DND-41 (cell line): ENCODE data around the gene FNDC10.

Experiments used
- ATAC-seq: fragments of 200-7000 bp; cut with Tn5 transposase; 3 replicates; pipeline ENCODE4 v1.9.1; 2021; ENCODE audit warnings: low read depth; ENCODE audit not compliant: insufficient read depth
- DNase-seq: peaks from one replicate; pipeline ENCODE4 v3.0.0-alpha.2; 2020
- H2AFZ ChIP-seq: 2 replicates; pipeline ENCODE4 v1.6.0; 2012; ENCODE audit warnings: low read depth, low read length
- H3K27ac ChIP-seq: 2 replicates; pipeline ENCODE4 v1.5.1; 2012; ENCODE audit warnings: low read length, inconsistent platforms
- H3K27me3 ChIP-seq: fragments of 200-600 bp; sonication (generic); 2 replicates; pipeline ENCODE4 v1.6.0; 2012; ENCODE audit warnings: low read length, mild to moderate bottlenecking, inconsistent platforms; ENCODE audit not compliant: insufficient read depth, poor library complexity
- H3K36me3 ChIP-seq: 2 replicates; pipeline ENCODE4 v1.5.1; 2012; ENCODE audit warnings: low read length, inconsistent platforms; ENCODE audit not compliant: insufficient read depth
- H3K4me1 ChIP-seq: 2 replicates; pipeline ENCODE4 v1.5.1; 2012; ENCODE audit warnings: mild to moderate bottlenecking, low read length; ENCODE audit not compliant: insufficient read depth
- H3K4me2 ChIP-seq: 2 replicates; pipeline ENCODE4 v1.6.0; 2012; ENCODE audit warnings: mild to moderate bottlenecking, moderate library complexity, low read length, inconsistent platforms; ENCODE audit not compliant: insufficient read depth
- H3K4me3 ChIP-seq, 2 experiments: fragments of 200-600 bp in 1 of 2; shearing (Covaris generic) in 1 of 2; 2 replicates each; pipeline ENCODE4 v1.5.1; 2012 to 2016; ENCODE audit warnings: inconsistent platforms in 2 of 2, low read length in 2 of 2, mild to moderate bottlenecking in 2 of 2, low read depth in 1 of 2, moderate library complexity in 1 of 2
- H3K79me2 ChIP-seq: 2 replicates; pipeline ENCODE4 v1.6.0; 2012; ENCODE audit warnings: low read length, inconsistent platforms; ENCODE audit not compliant: insufficient read depth
- H3K9ac ChIP-seq: 2 replicates; pipeline ENCODE4 v1.6.0; 2012; ENCODE audit warnings: low read depth, mild to moderate bottlenecking, inconsistent platforms, low read length, moderate library complexity
- H3K9me3 ChIP-seq: 2 replicates; pipeline ENCODE4 v1.5.1; 2012; ENCODE audit warnings: low read length, moderate library complexity, mild to moderate bottlenecking, inconsistent platforms; ENCODE audit not compliant: insufficient read depth, severe bottlenecking
- H4K20me1 ChIP-seq: 2 replicates; pipeline ENCODE4 v1.6.0; 2012; ENCODE audit warnings: low read length; ENCODE audit not compliant: insufficient read depth
- EZH2 ChIP-seq: IDR thresholded peaks from 3 replicates; pipeline ENCODE4 v1.6.1; 2012; ENCODE audit warnings: borderline replicate concordance, low read depth, mild to moderate bottlenecking, moderate library complexity, low read length, inconsistent platforms; ENCODE audit not compliant: severe bottlenecking
- TF ChIP-seq, protein P1 (sequence below): IDR thresholded peaks from 2 replicates; pipeline ENCODE4 v1.5.1; 2012; ENCODE audit warnings: borderline replicate concordance, low read length, moderate library complexity, mild to moderate bottlenecking; ENCODE audit not compliant: poor library complexity, severe bottlenecking; ENCODE audit errors: extremely low read depth

Gene FNDC10

DNA sequence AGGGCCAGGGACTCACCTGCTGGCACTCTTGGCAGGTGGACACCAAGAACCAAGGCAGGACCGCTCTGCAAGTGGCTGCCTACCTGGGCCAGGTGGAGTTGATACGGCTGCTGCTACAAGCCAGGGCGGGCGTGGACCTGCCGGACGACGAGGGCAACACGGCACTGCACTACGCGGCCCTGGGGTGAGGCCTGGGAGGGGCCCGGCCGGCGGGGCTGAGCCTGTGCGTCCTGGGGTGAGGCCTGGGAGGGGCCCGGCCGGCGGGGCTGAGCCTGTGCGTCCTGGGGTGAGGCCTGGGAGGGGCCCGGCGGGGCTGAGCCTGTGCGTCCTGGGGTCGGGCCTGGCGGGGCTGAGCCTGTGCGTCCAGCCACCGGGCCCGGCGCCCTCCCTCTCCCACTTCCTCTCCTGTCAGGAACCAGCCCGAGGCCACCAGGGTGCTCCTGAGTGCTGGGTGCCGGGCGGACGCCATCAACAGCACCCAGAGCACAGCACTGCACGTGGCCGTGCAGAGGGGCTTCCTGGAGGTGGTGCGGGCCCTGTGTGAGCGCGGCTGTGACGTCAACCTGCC is 27.4 kb upstream of the FNDC10 start:
- no peak for DNase-seq
- no peak for ATAC-seq
- no peaks in the 10 kb centered on the region for H3K79me2 ChIP-seq
- no peaks in the 10 kb centered on the region for H3K27me3 ChIP-seq
- H3K4me3 ChIP-seq: no peak overlapping the region
- H3K27ac ChIP-seq: no peak overlapping the region
- no peaks in the 10 kb centered on the region; the same call in 1 of the 2 replicates for H4K20me1 ChIP-seq
- TF ChIP-seq, protein P1, sequence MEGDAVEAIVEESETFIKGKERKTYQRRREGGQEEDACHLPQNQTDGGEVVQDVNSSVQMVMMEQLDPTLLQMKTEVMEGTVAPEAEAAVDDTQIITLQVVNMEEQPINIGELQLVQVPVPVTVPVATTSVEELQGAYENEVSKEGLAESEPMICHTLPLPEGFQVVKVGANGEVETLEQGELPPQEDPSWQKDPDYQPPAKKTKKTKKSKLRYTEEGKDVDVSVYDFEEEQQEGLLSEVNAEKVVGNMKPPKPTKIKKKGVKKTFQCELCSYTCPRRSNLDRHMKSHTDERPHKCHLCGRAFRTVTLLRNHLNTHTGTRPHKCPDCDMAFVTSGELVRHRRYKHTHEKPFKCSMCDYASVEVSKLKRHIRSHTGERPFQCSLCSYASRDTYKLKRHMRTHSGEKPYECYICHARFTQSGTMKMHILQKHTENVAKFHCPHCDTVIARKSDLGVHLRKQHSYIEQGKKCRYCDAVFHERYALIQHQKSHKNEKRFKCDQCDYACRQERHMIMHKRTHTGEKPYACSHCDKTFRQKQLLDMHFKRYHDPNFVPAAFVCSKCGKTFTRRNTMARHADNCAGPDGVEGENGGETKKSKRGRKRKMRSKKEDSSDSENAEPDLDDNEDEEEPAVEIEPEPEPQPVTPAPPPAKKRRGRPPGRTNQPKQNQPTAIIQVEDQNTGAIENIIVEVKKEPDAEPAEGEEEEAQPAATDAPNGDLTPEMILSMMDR: no peak
- TF ChIP-seq EZH2: no peak
- no peak overlapping the region for H2AFZ ChIP-seq
- no peak overlapping the region for H3K9ac ChIP-seq
- H3K36me3 ChIP-seq: no peaks in the 10 kb centered on the region
- H3K4me1 ChIP-seq: peaks cover 15% of the 10 kb centered on the region
- H3K9me3 ChIP-seq: no peaks in the 10 kb centered on the region
- no peak overlapping the region for H3K4me2 ChIP-seq

DNA sequence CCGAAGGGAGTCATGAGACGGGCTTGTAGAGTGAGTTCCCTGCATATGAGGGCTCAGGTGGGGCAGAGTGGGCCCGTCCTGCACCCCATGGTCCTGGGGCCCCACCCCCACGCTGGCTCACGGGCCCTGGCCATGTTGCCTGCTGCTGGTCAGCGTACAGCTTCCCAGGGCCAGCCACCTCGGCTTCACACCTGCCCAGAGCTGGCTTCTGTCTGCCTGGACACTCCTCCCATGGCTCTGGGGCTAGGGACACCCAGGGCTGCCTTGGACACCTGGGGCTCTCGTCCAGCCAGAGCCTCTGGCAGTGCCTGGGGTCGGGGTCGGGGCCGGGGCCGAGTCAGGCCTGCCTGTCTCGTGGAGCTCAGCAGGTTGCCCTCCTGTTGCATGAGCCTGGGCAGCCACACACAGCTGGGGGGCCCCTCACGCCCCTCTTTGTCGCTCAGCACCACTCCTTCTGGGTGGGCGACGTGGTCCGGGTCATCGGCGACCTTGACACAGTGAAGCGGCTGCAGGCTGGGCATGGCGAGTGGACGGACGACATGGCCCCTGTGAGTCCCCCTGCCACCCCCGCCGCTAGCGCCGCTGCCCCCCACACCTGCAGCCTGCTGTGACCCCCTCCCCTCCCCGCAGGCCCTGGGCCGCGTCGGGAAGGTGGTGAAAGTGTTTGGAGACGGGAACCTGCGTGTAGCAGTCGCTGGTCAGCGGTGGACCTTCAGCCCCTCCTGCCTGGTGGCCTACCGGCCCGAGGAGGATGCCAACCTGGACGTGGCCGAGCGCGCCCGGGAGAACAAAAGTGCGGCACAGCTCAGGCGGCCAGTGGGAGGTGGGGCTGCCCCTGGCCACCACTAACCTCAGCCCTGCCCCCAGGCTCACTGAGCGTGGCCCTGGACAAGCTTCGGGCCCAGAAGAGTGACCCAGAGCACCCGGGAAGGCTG is 26.5 kb upstream of the FNDC10 start:
- Histone ChIP-seq H2AFZ (no peak overlapping the region), H3K27me3 (no peaks in the 10 kb centered on the region), H3K27ac (no peak overlapping the region), H3K4me2 (no peak overlapping the region), H3K4me3 (no peak overlapping the region), H3K4me1 (peaks cover 15% of the 10 kb centered on the region), H3K9ac (no peak overlapping the region), H4K20me1 (no peaks in the 10 kb centered on the region; the same call in 1 of the 2 replicates), H3K79me2 (no peaks in the 10 kb centered on the region), H3K36me3 (no peaks in the 10 kb centered on the region), H3K9me3 (no peaks in the 10 kb centered on the region)
- TF ChIP-seq EZH2: no peak
- TF ChIP-seq, protein P1: no peak
- no peak for DNase-seq
- ATAC-seq: no peak

DNA sequence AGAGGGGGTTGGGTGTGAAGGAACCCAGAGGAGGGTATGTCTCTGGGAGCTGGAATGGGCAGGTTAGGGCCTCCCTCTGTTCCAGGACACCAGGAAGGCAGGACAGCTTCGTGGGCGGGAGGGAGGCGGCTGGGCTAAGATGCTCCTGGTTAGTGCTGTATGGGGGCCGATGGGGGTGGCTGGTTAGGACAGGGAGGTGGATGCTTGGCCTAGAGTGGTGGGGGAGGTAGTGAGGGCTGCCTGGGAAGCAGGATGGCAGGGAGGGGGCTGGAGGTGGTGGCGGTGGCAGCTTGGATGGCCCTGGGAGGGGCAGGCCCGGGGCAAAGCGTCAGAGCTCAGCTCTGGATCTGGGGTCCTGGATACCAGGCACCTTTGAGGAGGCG is 25.9 kb upstream of the FNDC10 start:
- H3K4me3 ChIP-seq: no peak overlapping the region
- H3K36me3 ChIP-seq: no peaks in the 10 kb centered on the region
- no peak overlapping the region for H3K27ac ChIP-seq
- ATAC-seq (no peak), DNase-seq (no peak)
- TF ChIP-seq, protein P1: no peak
- TF ChIP-seq EZH2: no peak
- H3K9ac ChIP-seq: no peak overlapping the region
- H4K20me1 ChIP-seq: no peaks in the 10 kb centered on the region; the same call in 1 of the 2 replicates
- H3K4me2 ChIP-seq: no peak overlapping the region
- H3K9me3 ChIP-seq: no peaks in the 10 kb centered on the region
- H3K27me3 ChIP-seq: no peaks in the 10 kb centered on the region
- H3K79me2 ChIP-seq: no peaks in the 10 kb centered on the region
- H2AFZ ChIP-seq: no peak overlapping the region
- peaks cover 11% of the 10 kb centered on the region for H3K4me1 ChIP-seq
